Activated CD8-positive, alpha-beta memory T cell treated with anti-CD3 and anti-CD28 coated beads for 4 hours (primary cell): Measurements from ENCODE around the gene TFAP2E.

Experiments used
- DNase-seq, 2 donors: peaks; one replicate each; pipeline ENCODE4 v3.0.0-alpha.2; 2020; ENCODE audit warnings: low read depth in 2 of 2

Gene TFAP2E

DNA sequence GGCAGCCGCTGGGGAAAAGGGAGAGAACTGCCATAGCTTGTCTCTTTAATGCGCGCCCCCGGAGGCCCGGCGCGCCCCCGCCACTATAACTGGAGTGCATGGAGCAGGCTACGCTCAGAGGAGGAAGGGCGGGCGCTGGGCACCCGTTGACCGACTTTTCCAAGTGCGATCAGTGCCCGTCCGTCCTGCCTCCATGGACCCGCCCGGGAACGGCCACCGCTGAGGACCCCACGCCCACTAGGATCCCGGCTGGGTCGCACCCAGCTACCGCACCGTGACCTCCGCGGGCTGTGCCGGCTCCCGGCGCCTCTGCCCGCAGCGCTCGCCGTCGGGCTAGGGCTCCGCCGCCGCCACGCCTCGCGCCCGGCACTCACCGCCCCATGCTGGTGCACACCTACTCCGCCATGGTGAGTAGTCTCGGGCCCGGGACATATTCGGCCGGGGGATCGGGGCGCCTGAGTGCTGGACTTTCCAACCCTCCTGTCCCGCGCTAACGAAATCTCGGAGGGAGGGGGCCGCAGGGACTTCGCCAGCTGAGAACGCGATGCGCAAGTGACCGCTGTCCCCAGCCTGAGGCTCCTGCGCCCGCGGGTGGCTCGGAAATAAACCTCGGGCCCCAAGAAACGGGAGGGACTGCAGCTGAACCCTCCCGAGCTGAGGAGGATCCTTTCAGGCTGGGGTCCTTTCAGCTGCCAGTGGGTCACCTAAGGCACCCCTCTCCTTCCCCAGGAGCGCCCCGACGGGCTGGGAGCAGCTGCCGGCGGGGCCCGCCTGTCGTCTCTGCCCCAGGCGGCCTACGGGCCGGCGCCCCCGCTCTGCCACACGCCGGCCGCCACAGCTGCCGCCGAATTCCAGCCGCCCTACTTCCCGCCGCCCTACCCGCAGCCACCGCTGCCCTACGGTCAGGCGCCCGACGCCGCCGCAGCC lies at the start of gene TFAP2E:
TSS of gene TFAP2E (plus strand) at position 117 of the 927 bp plus-strand sequence. CDS start at position 381, 264 bp downstream.
- DNase-seq, result no peak

DNA sequence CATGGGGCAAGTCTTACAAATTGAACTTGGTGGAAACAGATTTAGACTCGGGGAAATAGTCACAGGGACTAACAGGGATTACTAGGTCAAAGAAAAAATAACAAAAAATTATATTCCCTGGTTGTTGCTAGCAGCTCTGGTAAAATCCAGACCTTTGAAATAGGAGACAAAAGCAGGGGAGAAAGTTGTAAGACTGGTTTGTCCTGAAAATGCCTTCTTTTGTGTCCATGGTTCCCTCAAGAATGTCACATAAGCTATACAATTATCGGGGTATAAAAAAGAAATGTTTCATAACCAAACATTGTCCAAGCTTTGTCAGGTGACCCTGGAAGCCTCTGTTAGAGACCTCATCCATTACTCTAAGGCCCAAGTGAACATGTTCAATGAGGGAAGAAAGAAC lies 49.0 kb upstream of the TFAP2E start:
- DNase-seq, result no peak

DNA sequence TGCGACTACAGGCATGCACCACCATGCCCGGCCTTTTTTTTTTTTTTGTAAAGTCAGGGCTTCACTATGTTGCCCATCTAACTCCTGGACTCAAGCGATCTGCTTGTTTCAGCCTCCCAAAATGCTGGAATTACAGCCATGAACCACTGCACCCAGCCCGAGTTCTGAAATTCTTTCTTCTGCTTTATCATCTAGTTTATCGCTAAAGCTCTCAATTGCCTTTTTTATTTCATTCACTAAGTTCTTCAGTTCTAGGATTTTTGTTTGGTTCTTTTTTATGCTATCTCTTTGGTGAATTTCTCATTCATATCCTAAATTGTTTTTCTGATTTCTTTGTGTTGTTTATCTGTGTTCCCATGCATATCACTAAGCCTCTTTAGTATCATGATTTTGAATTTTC lies 42.9 kb upstream of the TFAP2E start:
- DNase-seq, result no peak

DNA sequence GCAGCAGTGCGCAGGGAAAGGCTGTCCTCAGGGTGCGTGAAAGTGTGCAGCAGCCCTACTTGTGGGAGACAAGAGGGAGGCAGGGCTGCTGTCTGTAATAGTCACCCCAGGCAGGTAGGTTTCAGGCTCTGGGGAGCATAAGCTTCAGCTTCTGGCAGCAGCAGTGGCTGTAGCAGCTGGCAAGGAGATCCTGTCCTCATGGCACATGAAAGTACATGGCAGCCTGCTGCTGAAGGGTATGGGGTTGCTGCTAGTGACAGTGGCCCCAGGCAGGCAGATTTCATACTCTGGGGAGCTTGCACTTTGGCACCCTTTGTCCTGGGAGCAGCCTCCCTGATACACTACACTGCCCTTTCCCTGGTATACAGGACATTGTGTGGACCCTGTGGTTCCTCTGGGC lies 42.2 kb upstream of the TFAP2E start:
- DNase-seq, result no peak

DNA sequence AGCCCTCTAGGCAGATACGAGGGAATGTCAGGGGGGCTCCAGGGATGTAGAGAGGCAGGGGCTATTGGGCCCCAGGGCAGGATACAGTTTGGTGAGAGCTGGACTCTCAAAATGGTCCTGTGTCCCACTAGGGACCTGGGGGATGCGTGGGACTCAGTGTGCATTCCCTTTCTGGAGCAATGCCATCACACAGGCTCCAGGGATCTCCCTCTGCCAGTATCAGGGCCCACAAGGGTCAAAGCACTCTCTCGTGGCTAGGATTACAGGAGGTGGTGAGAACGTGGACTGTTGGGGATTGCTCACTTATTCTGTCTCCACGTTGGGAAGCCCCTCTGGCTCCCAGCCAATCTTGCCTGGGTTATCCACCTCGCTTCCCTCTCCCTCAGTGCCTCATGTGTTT lies 41.7 kb upstream of the TFAP2E start:
- no peak for DNase-seq

DNA sequence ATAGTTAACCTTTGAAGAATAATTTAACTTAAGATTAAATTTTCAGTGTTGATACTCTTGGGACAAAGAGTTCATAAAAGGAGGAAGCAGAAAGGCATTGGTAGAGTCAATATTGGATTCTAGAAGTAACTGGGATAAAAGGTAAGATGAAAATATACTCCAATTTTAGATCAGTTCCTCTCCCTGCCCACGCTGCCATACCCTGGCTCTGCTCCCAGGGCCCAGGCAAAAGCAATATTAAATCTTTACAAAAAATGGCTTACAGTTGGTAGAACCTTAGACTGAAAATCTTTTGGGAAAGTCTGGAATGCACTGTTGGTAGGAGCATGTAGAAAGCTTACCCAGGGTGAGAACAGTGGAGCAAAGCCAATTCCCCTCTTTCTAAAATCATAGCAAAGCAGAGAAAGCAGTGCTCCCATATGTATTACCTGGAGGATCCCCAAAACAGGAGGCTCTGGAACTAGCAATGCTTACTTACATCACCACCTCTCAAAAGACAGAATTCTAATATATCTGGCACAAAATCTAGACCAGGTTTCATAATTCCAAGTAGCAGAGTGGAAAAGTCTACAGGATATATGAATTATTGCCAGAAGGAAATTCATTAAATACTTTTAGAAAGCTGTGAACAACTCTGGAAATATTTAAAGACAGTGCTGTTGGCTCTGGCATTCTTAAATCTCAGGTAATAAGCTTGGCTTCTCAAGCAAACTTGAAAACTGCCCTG lies 40.5 kb upstream of the TFAP2E start:
- DNase-seq, result no peak

DNA sequence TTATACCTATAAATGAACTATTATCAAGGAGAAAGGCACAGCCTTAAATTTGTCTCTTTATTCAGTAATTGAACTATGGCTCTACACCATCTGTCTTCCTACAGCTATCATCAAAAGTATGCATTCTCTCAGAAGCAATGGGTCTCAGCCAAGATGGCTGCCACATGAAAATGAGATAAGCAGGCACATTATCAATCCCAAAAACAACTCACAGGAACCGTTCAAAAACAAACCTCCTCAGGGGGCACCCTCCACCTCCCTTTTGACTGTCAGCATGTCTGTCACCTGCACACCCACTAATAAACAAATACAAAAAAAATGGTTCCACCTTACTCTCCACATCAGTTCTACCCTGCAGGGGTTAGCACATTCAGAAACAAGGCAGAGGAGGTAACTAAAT lies 39.5 kb upstream of the TFAP2E start:
- DNase-seq, result no peak

DNA sequence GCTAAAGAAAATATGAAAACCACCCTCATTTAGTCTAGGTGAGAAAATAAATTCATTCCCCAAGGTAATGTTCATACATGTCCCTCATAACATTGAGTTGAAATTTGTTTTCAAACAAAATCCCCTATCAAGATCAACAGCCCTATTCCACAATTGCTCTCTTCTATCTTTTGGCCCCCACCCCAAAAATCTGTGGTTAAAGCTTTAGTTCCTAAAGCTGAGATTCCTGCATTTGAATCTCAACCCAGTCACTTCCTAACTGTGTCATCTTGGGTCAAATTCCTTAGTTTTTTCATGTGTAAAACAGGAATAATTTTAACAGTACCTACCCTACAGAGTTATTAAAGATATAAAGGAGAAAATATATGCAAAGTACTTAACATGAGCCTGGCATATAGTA lies 37.9 kb upstream of the TFAP2E start:
- DNase-seq, result no peak

DNA sequence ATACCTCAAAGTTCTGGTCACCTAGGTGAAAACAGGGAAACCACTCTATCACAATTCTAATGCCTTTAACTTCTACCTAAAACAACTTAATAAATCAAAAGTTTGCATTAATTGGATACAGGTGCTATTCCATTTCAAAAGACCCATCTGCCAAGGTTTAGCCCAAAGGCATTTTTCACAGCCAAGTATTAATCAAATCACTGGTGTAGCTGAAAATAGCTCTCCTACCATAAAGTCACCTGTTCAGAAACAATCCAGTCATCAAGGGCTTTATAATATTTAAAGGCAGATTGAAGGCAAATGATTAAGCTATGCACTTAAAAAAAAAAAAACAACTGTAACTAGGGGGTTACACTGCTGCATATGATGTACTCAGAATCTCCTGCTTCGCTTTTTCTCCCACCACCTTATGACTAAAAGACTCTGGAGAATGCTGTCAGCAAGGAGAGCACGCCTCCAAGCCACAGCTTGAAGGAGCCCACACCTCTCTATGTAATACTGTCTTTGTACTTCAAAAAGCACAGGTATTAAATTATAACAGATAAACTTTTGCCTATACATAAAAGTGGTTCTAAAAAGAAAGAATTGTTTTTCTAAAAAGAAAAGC lies 36.5 kb upstream of the TFAP2E start:
- DNase-seq, result no peak

DNA sequence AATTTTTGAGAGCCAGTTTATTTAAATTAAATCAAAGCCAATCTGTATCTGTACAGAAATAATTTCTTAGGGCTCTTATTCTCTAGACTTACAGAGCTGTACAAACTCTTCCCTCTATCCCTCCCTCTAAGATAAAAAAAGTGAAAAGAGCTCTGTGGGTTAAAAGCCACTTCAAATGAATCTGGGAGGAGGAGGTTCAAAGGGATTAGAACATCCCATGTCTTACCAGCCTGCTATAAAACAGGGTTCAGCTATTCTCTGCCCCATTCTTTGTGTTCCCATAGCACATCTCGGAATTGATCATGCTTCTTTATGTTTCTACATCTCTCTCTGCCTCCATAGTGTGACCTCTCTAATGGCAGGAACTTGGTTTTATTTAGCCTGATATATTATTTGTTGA lies 35.3 kb upstream of the TFAP2E start:
- no peak for DNase-seq

DNA sequence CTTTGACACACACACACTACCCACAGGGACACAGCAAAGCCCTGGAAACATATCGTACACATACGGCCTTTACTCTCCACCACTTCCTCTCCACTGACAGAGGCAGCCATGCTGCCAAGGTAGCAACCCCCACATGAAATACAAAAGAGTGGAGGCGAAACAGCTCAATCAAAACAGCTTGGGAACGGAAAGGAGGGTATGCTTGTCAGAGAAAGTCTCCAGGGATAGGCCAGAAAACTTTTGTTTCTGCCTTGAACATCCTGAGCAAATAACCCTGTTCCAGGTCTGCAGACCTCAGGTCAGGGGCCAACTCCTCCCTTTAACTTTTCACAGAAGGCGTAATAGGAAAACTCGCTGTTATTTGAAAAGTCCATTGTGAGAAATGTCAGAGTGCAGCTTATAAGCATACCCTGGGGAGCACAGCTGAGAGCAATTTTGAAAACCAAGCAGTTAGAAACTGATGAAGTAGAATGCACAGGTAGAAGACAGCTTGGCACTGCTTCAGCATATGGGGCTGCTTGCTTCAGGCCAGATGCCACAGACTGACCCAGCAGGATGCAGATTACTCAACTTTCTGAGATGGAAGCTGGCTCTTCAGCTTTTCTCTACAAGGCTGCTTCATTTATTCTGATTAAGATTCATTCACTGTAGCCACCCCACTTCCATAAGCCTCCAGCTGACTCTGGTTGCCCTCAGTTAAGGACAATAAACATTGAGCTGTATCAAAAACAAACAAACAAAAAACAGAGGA lies 33.9 kb upstream of the TFAP2E start:
- no peak for DNase-seq

DNA sequence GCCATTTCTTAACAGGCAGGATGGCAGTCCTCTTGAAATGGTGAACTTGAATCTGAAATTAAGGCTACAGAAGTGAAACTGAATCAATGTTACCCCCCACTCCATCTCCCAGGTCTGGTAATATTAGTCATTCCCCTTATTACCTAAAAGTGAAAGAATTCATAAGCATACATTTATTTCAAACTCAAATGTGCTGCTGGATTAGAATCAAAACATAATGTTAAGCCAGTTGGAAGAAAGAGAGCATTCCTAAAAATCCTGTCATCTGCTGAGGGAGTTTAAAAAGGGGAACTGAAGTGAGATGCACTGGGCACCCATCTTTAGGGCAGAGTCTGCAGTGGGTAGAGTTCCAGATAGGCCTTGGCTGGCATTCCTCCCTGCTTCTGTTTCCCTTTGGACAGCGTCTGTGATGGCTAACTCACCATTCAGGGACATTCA lies 33.3 kb upstream of the TFAP2E start:
- no peak for DNase-seq

DNA sequence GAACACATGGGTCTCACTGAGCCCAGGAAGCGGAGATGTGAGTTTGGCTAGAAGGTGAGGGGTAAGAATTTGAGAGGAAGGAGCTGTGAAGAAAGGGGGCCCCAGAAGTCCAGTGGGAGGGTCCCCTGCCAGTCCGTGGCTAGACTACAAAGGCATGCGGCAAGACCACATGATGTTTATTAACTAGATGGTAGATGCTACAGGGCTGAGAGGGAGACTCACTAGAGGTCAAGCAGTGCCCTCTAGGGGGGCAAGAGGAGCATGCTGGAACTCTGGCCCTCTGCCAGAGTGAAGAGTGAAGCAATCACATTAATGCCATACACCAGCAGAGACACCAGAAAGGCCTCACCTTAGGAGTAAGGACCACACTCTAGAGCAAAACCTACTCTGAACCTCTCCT lies 28.1 kb upstream of the TFAP2E start:
- no peak for DNase-seq

DNA sequence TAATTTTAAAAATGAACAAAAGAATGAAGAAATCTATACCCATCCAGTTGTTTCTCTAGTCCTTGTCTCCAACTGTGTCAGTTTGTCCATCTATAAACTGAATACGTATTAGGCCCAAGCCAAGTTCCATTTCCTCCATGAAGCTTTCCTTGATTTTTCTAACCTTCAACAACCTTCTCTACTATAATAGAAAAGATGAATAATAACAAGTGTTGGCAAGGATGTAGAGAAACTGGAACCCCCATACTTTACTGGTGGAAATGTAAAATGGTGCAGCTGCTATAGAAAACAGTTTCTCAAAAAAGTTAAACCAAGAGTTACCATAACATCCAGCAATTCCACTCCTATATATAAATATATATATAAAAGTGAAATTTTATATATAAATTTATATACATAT lies 26.5 kb upstream of the TFAP2E start:
- DNase-seq, result no peak

DNA sequence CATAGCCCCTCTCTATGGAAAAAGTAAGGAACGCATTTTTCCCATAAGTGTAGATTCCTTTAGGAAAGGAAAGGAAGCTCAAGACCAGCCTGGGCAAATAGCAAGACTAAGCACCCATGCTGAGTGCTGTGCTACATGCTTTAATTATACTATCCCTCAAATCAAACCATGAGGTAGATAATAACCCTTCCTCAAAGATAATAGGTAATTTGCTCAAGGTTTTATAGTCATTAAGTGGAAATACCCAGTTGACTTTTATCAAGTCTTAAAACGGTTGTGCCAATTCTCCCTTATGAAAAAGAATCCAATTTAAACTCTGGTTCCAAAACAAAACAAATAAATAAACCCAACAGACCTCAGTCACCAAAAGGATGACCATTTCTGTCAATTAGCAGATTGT lies 19.3 kb upstream of the TFAP2E start:
- no peak for DNase-seq

DNA sequence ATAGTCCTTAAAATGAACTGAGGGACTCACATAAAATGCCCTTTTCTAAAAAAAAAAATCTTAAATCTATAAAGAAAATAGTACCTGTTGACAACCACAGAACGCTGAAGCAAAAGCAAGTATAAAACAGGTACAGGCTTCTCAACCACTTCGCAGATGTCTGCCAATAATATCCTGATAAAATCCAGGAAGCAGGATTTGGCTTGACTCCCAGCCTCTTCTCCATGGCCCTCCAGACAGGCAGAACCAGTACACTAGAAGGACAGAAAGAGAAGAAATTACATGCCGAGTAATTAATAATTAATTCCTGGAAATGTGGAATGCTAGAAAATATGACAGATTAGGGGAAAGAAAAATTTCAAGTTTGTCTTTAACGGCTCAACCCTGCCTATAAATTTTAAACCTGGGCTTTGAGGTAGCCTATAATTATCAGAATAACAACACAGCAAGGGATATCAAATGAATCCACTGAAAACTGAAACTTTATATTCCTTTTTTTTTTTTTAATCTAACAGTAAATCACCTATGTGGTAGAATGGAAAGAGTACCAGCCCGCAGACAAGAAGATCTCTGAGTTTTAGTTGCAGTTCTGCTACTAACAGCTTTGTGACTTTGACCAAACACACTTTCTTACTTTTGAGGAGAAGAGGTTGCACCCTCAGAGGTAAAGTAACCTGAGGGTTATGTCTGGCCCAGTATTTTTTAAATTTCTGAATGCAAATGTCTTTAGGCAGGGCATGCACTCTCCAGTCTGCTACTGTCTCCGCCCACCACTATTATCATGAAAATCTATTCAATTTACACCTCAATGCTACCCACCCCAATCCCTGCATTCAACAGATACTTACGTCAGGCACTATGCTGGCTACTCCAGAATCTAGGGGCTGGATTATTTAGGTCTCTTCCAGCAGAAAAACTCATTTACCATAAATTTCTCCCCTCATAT lies 18.6 kb upstream of the TFAP2E start:
- DNase-seq, result no peak

DNA sequence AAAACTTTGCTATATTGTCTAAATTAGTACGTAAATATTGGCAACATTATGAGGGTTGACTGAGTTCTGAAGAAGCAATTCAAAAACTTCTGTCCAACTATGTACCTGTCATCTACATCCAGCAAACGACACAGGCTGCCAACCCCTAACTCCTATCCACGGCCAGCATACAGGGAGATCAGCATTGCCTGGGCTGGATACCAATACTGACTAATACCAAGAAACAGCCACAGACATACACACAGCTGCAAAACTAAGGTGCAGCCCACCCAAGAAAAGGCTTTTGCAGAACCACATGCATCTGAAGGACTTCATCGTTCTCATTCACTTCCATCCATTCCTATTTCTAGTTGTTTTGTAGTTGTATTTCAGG lies 17.9 kb upstream of the TFAP2E start:
- no peak for DNase-seq

DNA sequence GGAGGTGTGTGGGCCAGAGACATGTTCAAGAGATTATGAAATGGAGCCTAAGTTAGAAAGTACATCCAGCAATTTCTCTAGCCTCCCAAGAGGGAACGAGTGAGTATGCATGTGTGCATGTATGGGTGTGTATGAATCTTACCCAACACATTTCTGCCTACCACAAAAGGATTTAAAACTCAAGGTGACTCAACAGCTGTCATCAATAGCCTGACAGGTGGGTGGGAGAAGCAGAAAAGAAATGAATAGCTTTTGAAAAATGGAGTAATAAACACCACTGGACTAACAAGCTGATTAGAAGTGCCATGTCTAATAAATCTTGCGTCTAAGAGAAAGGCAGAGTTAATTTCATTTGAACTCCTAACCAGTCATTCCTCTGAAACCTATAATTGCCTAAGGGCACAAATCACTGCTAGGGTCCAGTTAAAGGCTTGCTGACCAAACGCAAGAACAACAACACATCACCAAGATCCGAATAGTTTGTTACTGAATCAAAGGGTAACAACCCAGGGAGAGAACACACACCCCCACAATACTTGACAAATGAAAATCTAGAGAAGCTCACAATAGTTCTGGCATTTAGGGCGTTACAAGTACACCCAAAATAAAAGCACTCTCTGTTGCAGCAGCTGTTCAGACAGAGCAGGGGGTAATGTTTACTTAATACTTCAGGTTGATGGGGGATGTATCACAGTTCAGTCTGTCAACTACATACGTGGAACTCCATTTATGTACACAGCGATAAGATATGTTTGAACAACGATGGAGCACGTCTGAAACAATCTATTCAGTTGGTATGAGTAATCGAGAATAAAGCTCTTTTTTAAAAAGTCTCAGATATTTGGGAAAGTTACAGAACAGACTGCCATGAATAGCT lies 17.3 kb upstream of the TFAP2E start:
- no peak for DNase-seq

DNA sequence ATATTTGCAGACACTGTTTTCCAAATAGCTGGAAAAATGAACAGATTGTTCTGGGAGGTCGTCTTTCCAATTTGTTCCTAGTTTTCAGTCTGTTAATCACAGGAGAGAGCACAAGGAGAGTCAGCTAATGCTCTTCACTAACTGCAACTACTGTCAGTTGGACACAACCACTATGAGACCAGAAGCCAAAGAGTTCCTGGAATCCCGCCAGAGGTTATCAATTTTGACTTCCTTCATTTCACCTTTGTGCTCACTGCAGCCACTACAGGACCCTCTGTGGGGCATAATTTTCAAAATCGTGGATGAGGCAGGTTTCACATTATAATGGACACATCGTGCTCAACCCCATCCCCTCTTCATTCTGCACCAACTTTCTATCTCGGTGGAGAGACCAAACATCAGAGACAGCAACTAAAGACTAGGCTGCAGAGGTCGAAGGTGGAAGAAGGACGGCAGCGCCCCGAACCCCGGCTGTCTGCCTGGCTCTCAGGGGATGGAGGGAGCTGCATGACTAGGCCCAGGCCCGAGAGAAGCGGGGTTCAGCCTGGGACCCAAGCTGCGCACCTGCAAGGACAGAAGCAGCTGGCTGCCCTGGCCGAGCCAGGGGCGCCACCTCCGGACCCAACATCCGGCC lies 16.5 kb upstream of the TFAP2E start:
- no peak for DNase-seq
